OCI-LY1 (cell line): ENCODE measurements around the gene PRPF39.

ENCODE experiments used
- CTCF ChIP-seq: fragments of 200-600 bp; sonication (generic), shearing (Covaris generic); IDR thresholded peaks from 2 replicates; pipeline ENCODE4 v1.5.1; 2017; ENCODE audit warnings: mild to moderate bottlenecking, antibody characterized with exemption, low read length, moderate library complexity, mixed read lengths
- EZH2 ChIP-seq: fragments of 200-600 bp; sonication (generic), shearing (Covaris generic); IDR thresholded peaks from 2 replicates; pipeline ENCODE4 v1.8.0; 2017; ENCODE audit warnings: borderline replicate concordance, mixed run types, mild to moderate bottlenecking, antibody characterized with exemption, low read length, moderate library complexity, mixed read lengths

- TF ChIP-seq EZH2: no peak
- TF ChIP-seq CTCF: no peak
Measured at GRCh38 chr14:45082420-45082819, 1.5 kb upstream of the PRPF39 start.
